Kidney (tissue), 22 donors: ENCODE measurements around the gene SLC29A1. TPM values are rescaled to one million over a fixed set of nuclear protein-coding genes. Genes with fewer than 3 reads are reported as not detected.

Source experiments
- DNase-seq, 5 donors: peaks; one replicate each; pipeline ENCODE4 v3.0.0-alpha.2; 2013 to 2020
- FAIRE-seq: peaks from 2 replicates; lab custom pipeline; 2012; peaks lifted over from hg19 to GRCh38; lab: Jason Lieb, UNC
- H3K27ac ChIP-seq, 2 donors: one replicate each; pipeline ENCODE4 v1.7.0; 2013; ENCODE audit warnings: low read depth in 2 of 2, low read length in 2 of 2, inconsistent platforms in 1 of 2
- H3K27me3 ChIP-seq: one replicate; pipeline ENCODE4 v1.7.1; 2013; ENCODE audit warnings: low read length, inconsistent platforms; ENCODE audit not compliant: control insufficient read depth, insufficient read depth
- H3K36me3 ChIP-seq, 3 donors: one replicate each; pipeline versions ENCODE4 v1.7.0 to v1.7.1; 2013; ENCODE audit warnings: low read length in 3 of 3, control low read depth in 1 of 3, inconsistent platforms in 1 of 3; ENCODE audit not compliant: insufficient read depth in 3 of 3, control insufficient read depth in 2 of 3
- H3K4me1 ChIP-seq, 3 donors: one replicate each; pipeline versions ENCODE4 v1.7.0 to v1.7.1; 2013; ENCODE audit warnings: low read length in 3 of 3, inconsistent platforms in 1 of 3, low read depth in 1 of 3; ENCODE audit not compliant: control insufficient read depth in 2 of 3, insufficient read depth in 2 of 3
- H3K4me3 ChIP-seq, 3 donors: one replicate each; pipeline versions ENCODE4 v1.7.0 to v1.8.1; 2013; ENCODE audit warnings: low read length in 3 of 3, control low read depth in 1 of 3, inconsistent platforms in 1 of 3
- H3K9ac ChIP-seq, 3 donors: one replicate each; pipeline versions ENCODE4 v1.7.0 to v1.7.1; 2013; ENCODE audit warnings: low read length in 3 of 3, control low read depth in 1 of 3, inconsistent platforms in 1 of 3
- H3K9me3 ChIP-seq, 3 donors: one replicate each; pipeline versions ENCODE4 v1.7.0 to v1.7.1; 2013; ENCODE audit warnings: low read length in 3 of 3, control low read depth in 1 of 3, inconsistent platforms in 1 of 3; ENCODE audit not compliant: control insufficient read depth in 2 of 3, insufficient read depth in 1 of 3
- intact Hi-C: fragments of 100-400 bp; cut with DNase I; formaldehyde crosslinking; loops from one replicate; pipeline ENCODE4 v1.11.1; 2022
- long read RNA-seq, 10 donors: library from polyadenylated mRNA in 1 of 10; unstranded in 1 of 10; transcript quantifications; one replicate each; pipeline ENCODE4 v2.0.0 and lab custom pipeline, GENCODE V29; 2021 to 2026
- polyA plus RNA-seq: library from polyadenylated mRNA; stranded (reverse); fragments of 350-450 nt; fragmentation: Illumina TruSeq; extraction: RNeasy Lipid Tissue Mini Kit (QIAGEN cat#74804); gene quantifications from one replicate; pipeline ENCODE4 v1.2.3, GENCODE V29; 2014; ENCODE audit warnings: low read depth, low replicate concordance; ENCODE audit not compliant: insufficient read depth
- total RNA-seq: library from RNA; stranded (reverse); fragmentation: NEBNext Ultra II Directional; extraction: Animal tissue kit (Norgen Biotek cat#: 25700); gene quantifications from one replicate; pipeline ENCODE4 v1.2.1, GENCODE V29; 2021
- TF ChIP-seq, protein P1 (sequence below): IDR thresholded peaks from 3 replicates; pipeline ENCODE4 v1.5.1; 2012; ENCODE audit warnings: mild to moderate bottlenecking, moderate library complexity, borderline replicate concordance; ENCODE audit not compliant: insufficient read depth; ENCODE audit errors: extremely low read depth
- donor health status: control.
- donor health status: control.
- donor health status: control.
- donor health status: control.
- donor health status: control.
- donor health status: DM: yes; HTN: yes; CAD: no.
- donor health status: Normal renal cell carcinoma (clear cell type).

SLC29A1 gene
- total RNA-seq (74.6 TPM), polyA plus RNA-seq (50.1 TPM)
- long read RNA-seq, donor 1, transcript SLC29A1-209 (13 exons, 2,318 nt), result major isoform, 6 of 50 reads
- long read RNA-seq, donor 1, partial matches to known transcripts, result 43 of 50 reads
- long read RNA-seq, donor 1, other reads (novel, unspliced or antisense), result 0 of 50 reads
- long read RNA-seq, donor 2, partial matches to known transcripts, result 0 of 5 reads
- long read RNA-seq, donor 2, other reads (novel, unspliced or antisense), result 0 of 5 reads
- long read RNA-seq, donor 3, partial matches to known transcripts, result 17 of 26 reads
- long read RNA-seq, donor 3, other reads (novel, unspliced or antisense), result 0 of 26 reads
- long read RNA-seq, donor 4, partial matches to known transcripts, result 0 of 7 reads
- long read RNA-seq, donor 4, other reads (novel, unspliced or antisense), result 0 of 7 reads
- long read RNA-seq, donor 5, result 0 reads
- long read RNA-seq, donor 6, partial matches to known transcripts, result 0 of 1 reads
- long read RNA-seq, donor 6, other reads (novel, unspliced or antisense), result 0 of 1 reads
- long read RNA-seq, donor 7, transcript SLC29A1-208 (13 exons, 2,326 nt), result minor isoform, 5 of 124 reads
- long read RNA-seq, donor 7, transcript SLC29A1-209 (13 exons, 2,318 nt), result major isoform, 35 of 124 reads
- long read RNA-seq, donor 7, partial matches to known transcripts, result 49 of 124 reads
- long read RNA-seq, donor 7, other reads (novel, unspliced or antisense), result 27 of 124 reads
- long read RNA-seq, donor 8, partial matches to known transcripts, result 12 of 15 reads
- long read RNA-seq, donor 8, other reads (novel, unspliced or antisense), result 0 of 15 reads
- long read RNA-seq, donor 9, partial matches to known transcripts, result 0 of 2 reads
- long read RNA-seq, donor 9, other reads (novel, unspliced or antisense), result 0 of 2 reads
- long read RNA-seq, donor 10, partial matches to known transcripts, result 0 of 8 reads
- long read RNA-seq, donor 10, other reads (novel, unspliced or antisense), result 0 of 8 reads

DNA sequence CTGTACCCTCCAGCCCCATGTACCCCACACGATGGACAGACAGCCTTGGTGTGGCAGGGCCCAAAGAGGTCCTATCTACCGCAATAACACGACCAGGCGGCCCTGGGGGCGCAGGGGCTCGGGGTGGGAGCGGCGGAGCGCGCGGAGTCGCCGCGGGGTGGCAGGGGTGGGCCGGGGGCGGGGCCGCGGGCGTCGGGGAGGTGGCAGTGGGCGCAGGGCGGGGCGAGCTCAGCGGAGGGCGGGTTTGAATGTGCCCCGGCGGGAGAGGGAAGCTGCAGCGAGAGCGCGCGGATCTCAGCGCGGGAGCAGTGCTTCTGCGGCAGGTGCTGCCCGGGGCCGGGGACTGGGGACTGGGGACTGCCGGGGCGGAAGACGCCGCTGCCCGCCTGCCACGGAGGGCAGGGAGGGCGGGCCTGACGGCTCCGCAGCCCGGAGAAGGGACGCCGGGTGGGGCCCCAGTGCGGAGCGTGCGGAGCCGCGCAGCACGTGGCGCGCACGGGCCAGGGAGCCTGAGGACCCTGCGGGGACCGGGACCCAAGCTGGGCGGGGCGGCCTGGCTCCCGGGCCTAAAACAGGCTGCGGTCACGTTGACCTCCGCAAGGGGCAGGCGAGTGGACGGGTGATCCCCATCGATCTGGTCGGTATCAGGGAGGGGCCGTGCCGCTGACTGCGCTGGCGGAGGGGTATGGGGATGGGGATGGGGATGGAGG, at the start of gene SLC29A1:
SLC29A1 (plus strand) TSS at position 277 of the 710 bp plus-strand sequence. CDS start 3,719 bp downstream, outside the sequence.
- Histone ChIP-seq H3K27me3 (no peaks in the 10 kb centered on the region), H3K9me3 (no peaks in the 10 kb centered on the region), H3K27ac (peak within 1 kb of the TSS; percentile 63 to 74), H3K4me1 (peaks cover 0 to 30% (median 15%) of the 10 kb centered on the region in 3 donors), H3K4me3 (peak within 1 kb of the TSS; percentile 36 to 44 (median 43)), H3K36me3 (no peaks in the 10 kb centered on the region), H3K9ac (peak within 1 kb of the TSS in 2 of 3 donors; percentile 51 to 55)
- intact Hi-C loops, result no loop called here
- no peak for FAIRE-seq
- DNase-seq, result peak; percentile 82 to 93 (median 85)
- TF ChIP-seq, protein P1, sequence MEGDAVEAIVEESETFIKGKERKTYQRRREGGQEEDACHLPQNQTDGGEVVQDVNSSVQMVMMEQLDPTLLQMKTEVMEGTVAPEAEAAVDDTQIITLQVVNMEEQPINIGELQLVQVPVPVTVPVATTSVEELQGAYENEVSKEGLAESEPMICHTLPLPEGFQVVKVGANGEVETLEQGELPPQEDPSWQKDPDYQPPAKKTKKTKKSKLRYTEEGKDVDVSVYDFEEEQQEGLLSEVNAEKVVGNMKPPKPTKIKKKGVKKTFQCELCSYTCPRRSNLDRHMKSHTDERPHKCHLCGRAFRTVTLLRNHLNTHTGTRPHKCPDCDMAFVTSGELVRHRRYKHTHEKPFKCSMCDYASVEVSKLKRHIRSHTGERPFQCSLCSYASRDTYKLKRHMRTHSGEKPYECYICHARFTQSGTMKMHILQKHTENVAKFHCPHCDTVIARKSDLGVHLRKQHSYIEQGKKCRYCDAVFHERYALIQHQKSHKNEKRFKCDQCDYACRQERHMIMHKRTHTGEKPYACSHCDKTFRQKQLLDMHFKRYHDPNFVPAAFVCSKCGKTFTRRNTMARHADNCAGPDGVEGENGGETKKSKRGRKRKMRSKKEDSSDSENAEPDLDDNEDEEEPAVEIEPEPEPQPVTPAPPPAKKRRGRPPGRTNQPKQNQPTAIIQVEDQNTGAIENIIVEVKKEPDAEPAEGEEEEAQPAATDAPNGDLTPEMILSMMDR, result no peak

DNA sequence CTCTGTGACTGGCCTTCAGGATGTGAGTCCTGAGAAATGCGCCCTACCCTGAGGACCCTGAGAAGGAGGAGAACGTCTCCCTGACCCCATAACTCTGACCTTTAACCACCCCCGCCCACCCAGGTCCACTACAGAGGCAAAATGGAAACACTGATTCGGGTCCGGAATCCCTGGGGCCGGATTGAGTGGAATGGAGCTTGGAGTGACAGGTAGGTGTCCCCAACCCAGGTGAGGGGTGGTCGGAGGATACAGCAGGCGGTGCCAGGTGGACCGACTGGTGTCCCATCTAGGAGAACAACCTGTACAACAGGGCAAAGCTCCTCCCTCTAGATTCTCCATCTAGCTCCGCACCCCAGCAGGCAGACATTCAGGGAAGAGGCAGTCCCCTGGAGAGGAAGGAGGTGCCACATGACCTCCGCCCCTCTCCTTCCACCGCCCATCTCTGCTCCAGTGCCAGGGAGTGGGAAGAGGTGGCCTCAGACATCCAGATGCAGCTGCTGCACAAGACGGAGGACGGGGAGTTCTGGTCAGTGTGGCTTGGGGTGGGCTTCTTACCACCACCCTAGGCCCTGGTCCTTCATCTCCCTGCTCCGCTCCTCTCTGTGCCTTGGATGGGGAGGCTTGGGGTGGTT, 47.1 kb upstream of the SLC29A1 start:
- Histone ChIP-seq H3K4me1 (no peaks in the 10 kb centered on the region), H3K27ac (no peak overlapping the region), H3K9me3 (no peaks in the 10 kb centered on the region), H3K9ac (no peak overlapping the region), H3K27me3 (no peaks in the 10 kb centered on the region), H3K36me3 (no peaks in the 10 kb centered on the region), H3K4me3 (no peak overlapping the region)
- TF ChIP-seq, protein P1, result no peak
- intact Hi-C loops, result no loop called here
- no peak for DNase-seq
- FAIRE-seq, result no peak

DNA sequence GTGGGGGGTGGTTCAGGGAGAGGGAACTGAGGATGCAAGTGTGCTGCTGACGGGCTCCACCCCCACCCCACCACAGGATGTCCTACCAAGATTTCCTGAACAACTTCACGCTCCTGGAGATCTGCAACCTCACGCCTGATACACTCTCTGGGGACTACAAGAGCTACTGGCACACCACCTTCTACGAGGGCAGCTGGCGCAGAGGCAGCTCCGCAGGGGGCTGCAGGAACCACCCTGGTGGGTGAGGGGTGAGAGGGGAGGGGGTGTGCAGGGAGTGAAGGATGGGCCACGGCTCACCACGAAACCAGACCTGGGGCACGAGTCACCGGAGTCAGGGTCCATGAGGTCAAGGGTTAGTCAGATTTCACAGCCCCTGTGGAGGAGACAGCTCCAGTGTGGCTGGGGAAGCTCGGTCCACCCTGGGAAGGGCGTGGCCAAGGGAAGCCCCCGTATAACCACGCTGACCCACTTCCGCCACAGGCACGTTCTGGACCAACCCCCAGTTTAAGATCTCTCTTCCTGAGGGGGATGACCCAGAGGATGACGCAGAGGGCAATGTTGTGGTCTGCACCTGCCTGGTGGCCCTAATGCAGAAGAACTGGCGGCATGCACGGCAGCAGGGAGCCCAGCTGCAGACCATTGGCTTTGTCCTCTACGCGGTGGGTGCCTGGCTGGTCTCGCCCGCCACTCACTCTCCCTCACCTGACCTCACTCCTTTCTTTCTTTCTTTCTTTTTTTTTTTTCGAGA, 46.5 kb upstream of the SLC29A1 start:
- no peaks in the 10 kb centered on the region for H3K9me3 ChIP-seq
- no peak overlapping the region for H3K27ac ChIP-seq
- H3K27me3 ChIP-seq, result no peaks in the 10 kb centered on the region
- no peak for FAIRE-seq
- H3K36me3 ChIP-seq, result no peaks in the 10 kb centered on the region
- TF ChIP-seq, protein P1, result no peak
- H3K4me3 ChIP-seq, result no peak overlapping the region
- no peak overlapping the region for H3K9ac ChIP-seq
- no peaks in the 10 kb centered on the region for H3K4me1 ChIP-seq
- intact Hi-C loops, result no loop called here
- DNase-seq, result no peak
